GM19452 (cell line): Measurements from ENCODE around the gene SULT2A1.
"Not testable (repeated sequence)": the region's sequence is repeated elsewhere in the genome, so short reads cannot be mapped to it uniquely, and the experiment has no call there.

Source experiments
- ATAC-seq: cut with Tn5 transposase; IDR thresholded peaks from one replicate; pipeline ENCODE4 v1.9.1; 2021; ENCODE audit not compliant: unreplicated experiment

SULT2A1 gene

GRCh38 chr19:47886010-47886559 is at the start of gene SULT2A1:
TSS of gene SULT2A1 (minus strand) at chr19:47886315. CDS start at chr19:47886257, 58 bp downstream.
- ATAC-seq, result no peak

GRCh38 chr19:47928581-47928980 is 42.5 kb upstream of the SULT2A1 start:
- ATAC-seq, result not testable (repeated sequence)

GRCh38 chr19:47920107-47920506 is 34.0 kb upstream of the SULT2A1 start:
- not testable (repeated sequence) for ATAC-seq

- ATAC-seq, result not testable (repeated sequence)
Measured at GRCh38 chr19:47910191-47910590, 24.1 kb upstream of the SULT2A1 start.

- ATAC-seq, result not testable (repeated sequence)
Measured at GRCh38 chr19:47909350-47909749, 23.2 kb upstream of the SULT2A1 start.

GRCh38 chr19:47901370-47901769 is 15.3 kb upstream of the SULT2A1 start:
- no peak for ATAC-seq

- no peak for ATAC-seq
Measured at GRCh38 chr19:47899335-47899734, 13.2 kb upstream of the SULT2A1 start.

GRCh38 chr19:47897861-47898260 is 11.7 kb upstream of the SULT2A1 start:
- no peak for ATAC-seq

- ATAC-seq, result no peak
Measured at GRCh38 chr19:47896773-47897172, 10.7 kb upstream of the SULT2A1 start.

GRCh38 chr19:47896019-47896418 is 9.9 kb upstream of the SULT2A1 start:
- no peak for ATAC-seq

- no peak for ATAC-seq
Measured at GRCh38 chr19:47895165-47895782, 9.2 kb upstream of the SULT2A1 start.

- no peak for ATAC-seq
Measured at GRCh38 chr19:47891923-47892666, 6.0 kb upstream of the SULT2A1 start.

- no peak for ATAC-seq
Measured at GRCh38 chr19:47891622-47891922, 5.5 kb upstream of the SULT2A1 start.

- no peak for ATAC-seq
Measured at GRCh38 chr19:47890865-47891621, 4.9 kb upstream of the SULT2A1 start.

GRCh38 chr19:47885067-47885463 is 1.1 kb downstream of the SULT2A1 start:
- ATAC-seq, result no peak

- no peak for ATAC-seq
Measured at GRCh38 chr19:47882890-47883289, 3.2 kb downstream of the SULT2A1 start.

GRCh38 chr19:47881757-47882156 is 4.4 kb downstream of the SULT2A1 start:
- no peak for ATAC-seq

- not testable (repeated sequence) for ATAC-seq
Measured at GRCh38 chr19:47879385-47879784, 6.7 kb downstream of the SULT2A1 start.

GRCh38 chr19:47878906-47879305 is 7.2 kb downstream of the SULT2A1 start:
- no peak for ATAC-seq

GRCh38 chr19:47865166-47865565 is 20.9 kb downstream of the SULT2A1 start:
- no peak for ATAC-seq

- no peak for ATAC-seq
Measured at GRCh38 chr19:47863514-47863936, 22.6 kb downstream of the SULT2A1 start.

- no peak for ATAC-seq
Measured at GRCh38 chr19:47861630-47862029, 24.5 kb downstream of the SULT2A1 start.
